AG04449 (cell line): Measurements from ENCODE around the gene CORO1C.

ENCODE experiments used
- CTCF ChIA-PET: fragments of 350-600 bp; formaldehyde crosslinking; extraction: SDS; loops from one replicate; lab custom pipeline; 2021; ENCODE audit warnings: antibody characterized with exemption; lab: Yijun Ruan, JAX
- POLR2A ChIA-PET: fragments of 400-600, 350-600 bp; formaldehyde crosslinking; extraction: SDS; loops from one replicate; lab custom pipeline; 2020; ENCODE audit warnings: antibody characterized with exemption, inconsistent platforms; lab: Yijun Ruan, JAX
- DNase-seq: peaks from one replicate; pipeline ENCODE4 v3.0.0-alpha.2; 2010; ENCODE audit warnings: low read depth, low spot score
- H3K4me3 ChIP-seq: 2 replicates; pipeline ENCODE4 v1.5.1; 2011; ENCODE audit warnings: low read depth, mild to moderate bottlenecking, control low read depth, low read length
- TF ChIP-seq, protein P1 (sequence below): IDR thresholded peaks from one replicate; pipeline ENCODE4 v1.5.1; 2011; ENCODE audit warnings: mild to moderate bottlenecking, moderate library complexity, low read length, control low read depth, inconsistent platforms; ENCODE audit not compliant: insufficient read depth; ENCODE audit errors: missing control alignments

The CORO1C gene

DNA sequence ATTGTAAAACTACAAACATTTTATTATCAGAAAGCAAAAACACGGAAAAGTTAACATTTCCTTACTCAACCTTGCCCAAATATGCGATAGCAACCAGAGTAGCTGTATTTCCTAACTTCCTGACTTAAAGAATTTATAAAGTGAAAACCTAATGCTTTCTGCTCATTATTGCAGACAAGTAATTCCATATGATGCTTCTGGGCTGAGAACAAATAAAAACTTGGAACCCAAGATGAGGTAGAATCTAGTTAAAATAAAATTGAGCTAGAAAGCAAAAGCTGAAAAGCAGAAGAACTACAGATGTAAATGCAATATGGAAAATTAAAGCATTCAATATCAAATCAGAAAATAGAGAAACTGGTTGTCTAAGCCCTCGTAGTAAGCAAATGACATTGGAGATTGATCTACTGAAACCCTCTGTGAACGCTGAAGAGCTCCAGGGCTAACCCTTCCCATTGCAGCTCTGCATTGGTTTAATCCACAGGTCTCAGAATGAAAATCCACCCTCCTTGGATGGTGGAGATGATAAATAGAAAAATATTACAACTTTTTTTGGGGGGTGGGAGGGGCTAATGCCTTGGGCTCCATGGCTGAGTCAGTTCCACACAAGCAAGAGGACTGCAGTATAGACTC is 40.7 kb downstream of the CORO1C start:
- no peak for DNase-seq
- POLR2A ChIA-PET: interaction anchor here (0.7 to 2.7 kb wide), 5 partner anchors 32 to 148 kb away, joined by 3 to 10 read pairs (median 4); no protein-coding TSS in a partner anchor

DNA sequence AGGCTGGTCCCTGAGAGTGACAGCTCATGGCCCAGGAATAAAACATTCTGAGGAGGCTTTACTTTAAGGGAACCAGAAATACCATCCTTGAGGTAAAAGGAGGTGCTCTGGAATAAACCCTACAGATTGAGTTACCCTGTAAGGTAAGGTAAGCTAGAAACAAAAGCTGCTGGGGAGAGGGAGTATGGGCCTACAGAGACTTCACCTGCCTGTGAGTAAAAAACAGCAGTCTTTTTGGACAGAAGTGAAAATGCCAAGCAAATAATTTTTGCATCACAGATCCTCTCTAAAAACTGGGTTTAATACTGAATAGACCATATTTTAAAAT is 41.2 kb downstream of the CORO1C start:
- TF ChIP-seq, protein P1, sequence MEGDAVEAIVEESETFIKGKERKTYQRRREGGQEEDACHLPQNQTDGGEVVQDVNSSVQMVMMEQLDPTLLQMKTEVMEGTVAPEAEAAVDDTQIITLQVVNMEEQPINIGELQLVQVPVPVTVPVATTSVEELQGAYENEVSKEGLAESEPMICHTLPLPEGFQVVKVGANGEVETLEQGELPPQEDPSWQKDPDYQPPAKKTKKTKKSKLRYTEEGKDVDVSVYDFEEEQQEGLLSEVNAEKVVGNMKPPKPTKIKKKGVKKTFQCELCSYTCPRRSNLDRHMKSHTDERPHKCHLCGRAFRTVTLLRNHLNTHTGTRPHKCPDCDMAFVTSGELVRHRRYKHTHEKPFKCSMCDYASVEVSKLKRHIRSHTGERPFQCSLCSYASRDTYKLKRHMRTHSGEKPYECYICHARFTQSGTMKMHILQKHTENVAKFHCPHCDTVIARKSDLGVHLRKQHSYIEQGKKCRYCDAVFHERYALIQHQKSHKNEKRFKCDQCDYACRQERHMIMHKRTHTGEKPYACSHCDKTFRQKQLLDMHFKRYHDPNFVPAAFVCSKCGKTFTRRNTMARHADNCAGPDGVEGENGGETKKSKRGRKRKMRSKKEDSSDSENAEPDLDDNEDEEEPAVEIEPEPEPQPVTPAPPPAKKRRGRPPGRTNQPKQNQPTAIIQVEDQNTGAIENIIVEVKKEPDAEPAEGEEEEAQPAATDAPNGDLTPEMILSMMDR: no peak
- no peak overlapping the region for H3K4me3 ChIP-seq
- ChIA-PET POLR2A (interaction anchor here (1.2 to 2.7 kb wide), 2 partner anchors 40 to 148 kb away, joined by 4 to 10 read pairs; no protein-coding TSS in a partner anchor), CTCF (interaction anchor here (1.1 to 5.5 kb wide), 8 partner anchors 10 to 125 kb away, joined by 3 to 42 read pairs (median 6); partner anchors contain the start of gene CORO1C)
- no peak for DNase-seq

More for the DNA sequence above, 40.7 kb downstream of the CORO1C start:
- CTCF ChIA-PET: interaction anchor here (0.7 to 5.5 kb wide), 10 partner anchors 11 to 260 kb away, joined by 3 to 42 read pairs (median 4); partner anchors contain the start of gene CORO1C
- H3K4me3 ChIP-seq: peak overlapping the region; percentile 41
- TF ChIP-seq, protein P1: no peak

DNA sequence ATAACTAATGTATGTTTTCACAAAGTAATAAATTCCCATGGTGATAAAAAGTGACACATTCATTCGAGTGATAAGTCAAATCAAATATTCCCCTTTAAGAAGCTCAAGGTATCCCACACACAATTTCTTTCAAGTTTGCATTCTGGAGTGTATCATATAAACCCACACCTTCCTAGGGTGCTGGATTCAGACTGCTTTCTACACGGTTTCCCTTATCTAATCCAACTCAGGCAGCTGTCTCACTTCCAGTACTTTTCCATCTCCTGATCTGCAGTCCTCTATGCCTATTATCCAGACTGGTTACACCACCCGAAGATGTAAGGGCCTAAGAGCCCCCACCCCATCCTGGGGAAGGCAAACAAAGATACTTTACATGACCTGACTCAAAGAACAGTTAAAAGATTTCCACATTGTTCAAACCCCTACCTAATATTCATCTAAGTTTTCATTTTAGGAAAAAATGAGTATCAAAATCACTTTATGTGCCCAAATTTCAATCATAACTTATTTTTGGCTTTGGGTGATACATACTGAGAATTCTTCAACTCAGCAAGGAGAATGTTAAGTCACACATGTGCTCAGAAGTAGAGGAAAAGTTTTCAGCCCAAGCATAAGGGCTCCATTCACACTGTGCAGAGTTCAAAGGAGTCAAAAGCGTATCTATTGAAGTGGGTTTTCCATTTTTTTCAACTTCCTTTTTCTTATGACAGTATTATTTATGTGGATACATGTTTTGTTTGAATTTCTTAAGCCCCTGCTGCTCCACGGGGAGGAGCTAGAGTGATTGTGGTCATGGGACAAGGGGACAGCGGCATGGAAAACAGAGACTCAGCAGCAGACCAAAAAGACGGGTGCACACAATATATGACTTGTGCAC is 41.8 kb downstream of the CORO1C start:
- TF ChIP-seq, protein P1: no peak
- H3K4me3 ChIP-seq: no peak overlapping the region
- CTCF ChIA-PET: interaction anchor here (0.6 to 5.5 kb wide), 8 partner anchors 10 to 1274 kb away, joined by 3 to 42 read pairs (median 6); partner anchors contain the start of gene CORO1C
- no peak for DNase-seq
- POLR2A ChIA-PET: no interaction called here

DNA sequence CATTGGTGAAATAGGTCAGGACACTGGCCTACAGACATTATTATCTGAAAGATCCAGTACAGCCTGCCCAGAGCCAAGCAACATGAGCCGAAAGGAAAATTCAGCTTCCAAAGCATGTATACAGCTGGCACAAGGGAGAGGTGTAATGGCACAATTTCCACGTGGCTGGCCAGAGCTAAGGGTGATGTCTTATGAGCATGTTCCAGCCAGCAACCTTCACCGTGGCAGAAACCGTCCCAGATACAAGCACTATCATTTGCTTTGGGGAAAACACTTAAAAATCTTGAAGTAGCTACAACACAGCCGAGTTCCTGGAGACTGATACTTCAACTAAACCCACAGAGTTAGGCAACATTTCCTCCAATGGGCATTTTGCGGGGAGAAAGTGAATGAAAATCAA is 44.5 kb downstream of the CORO1C start:
- CTCF ChIA-PET: interaction anchor here (0.8 to 3.9 kb wide), 4 partner anchors 21 to 264 kb away, joined by 3 to 33 read pairs (median 6); no protein-coding TSS in a partner anchor
- POLR2A ChIA-PET: interaction anchor here (1.4 kb wide), 1 partner anchor 42 kb away, joined by 3 read pairs; no protein-coding TSS in a partner anchor
- TF ChIP-seq, protein P1: no peak
- no peak overlapping the region for H3K4me3 ChIP-seq
- no peak for DNase-seq

DNA sequence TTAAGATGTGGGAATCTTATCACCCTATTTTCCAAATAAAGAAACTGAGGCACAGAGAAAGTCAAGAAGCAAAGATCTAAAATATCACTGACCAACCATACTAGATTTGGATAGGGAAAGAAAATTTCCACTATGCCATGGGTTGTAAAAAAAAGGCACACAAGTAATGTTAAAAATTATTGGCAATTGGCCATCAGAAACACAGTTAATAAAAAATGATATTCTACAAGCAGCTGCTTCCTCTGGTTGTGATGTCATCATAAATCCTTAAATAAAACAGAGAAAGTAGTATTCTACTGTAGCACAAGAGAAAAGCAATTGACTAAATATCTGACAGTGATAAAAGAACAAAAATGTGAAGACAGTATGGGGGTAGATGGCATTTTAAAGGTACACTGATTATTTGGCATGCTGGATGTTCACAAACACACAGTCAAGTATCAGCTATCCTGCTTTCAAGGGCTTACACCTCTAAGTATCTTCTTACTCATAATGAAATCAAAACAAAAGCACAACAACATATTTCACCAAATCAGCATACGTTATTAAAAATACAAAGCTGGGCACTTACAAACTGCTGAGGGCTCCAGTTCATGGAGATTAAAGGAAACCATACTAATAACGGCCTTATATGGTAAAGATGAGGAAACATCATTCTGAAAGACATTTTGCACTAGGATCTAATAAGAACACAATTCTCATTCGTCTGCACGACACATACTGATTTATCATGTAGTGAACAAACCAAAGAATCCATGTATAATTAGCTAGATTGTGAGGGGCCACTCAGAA is 45.7 kb downstream of the CORO1C start:
- TF ChIP-seq, protein P1: no peak
- POLR2A ChIA-PET: no interaction called here
- CTCF ChIA-PET: interaction anchor here (0.8 to 3.9 kb wide), 8 partner anchors 14 to 265 kb away, joined by 3 to 33 read pairs (median 5); no protein-coding TSS in a partner anchor
- no peak overlapping the region for H3K4me3 ChIP-seq
- DNase-seq: no peak
